GM19035 (cell line): ENCODE measurements around the gene P2RX5.

Experiments used
- ATAC-seq: cut with Tn5 transposase; IDR thresholded peaks from one replicate; pipeline ENCODE4 v1.9.1; 2021; ENCODE audit not compliant: unreplicated experiment

The P2RX5 gene

GRCh38 chr17:3627769-3628167 lies 68.2 kb downstream of the P2RX5 start:
- ATAC-seq = no peak

- no peak for ATAC-seq
Observed at GRCh38 chr17:3626831-3627768, 68.9 kb downstream of the P2RX5 start.
